GM21717 (cell line): ENCODE results near the gene SLC25A24.
"Not testable (repeated sequence)": the region's sequence is repeated elsewhere in the genome, so short reads cannot be mapped to it uniquely, and the experiment has no call there.

Source experiments
- ATAC-seq: cut with Tn5 transposase; IDR thresholded peaks from one replicate; pipeline ENCODE4 v1.9.1; 2021; ENCODE audit warnings: mild to moderate bottlenecking, moderate library complexity; ENCODE audit not compliant: unreplicated experiment

SLC25A24 gene

GRCh38 chr1:108140936-108141335 is 59.2 kb downstream of the SLC25A24 start:
- no peak for ATAC-seq

DNA sequence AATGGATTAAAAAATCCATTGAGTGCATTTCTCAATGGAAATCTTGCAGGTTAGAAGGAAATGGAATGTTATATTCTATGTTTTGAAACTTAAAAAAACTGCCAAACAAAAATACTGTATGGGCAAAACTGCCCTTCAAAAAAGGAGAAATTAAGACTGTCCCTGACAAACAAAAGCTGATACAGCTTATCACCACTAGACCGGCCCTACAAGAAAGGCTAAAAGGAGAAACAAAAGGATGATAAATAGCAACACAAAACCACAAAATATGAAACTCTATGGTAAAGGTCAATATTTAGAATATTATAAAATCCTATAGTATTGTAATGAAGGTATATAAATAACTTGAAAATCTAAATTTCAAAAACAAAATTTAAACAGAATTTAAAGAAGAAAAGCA is 60.0 kb downstream of the SLC25A24 start:
- no peak for ATAC-seq

- not testable (repeated sequence) for ATAC-seq
These were observed 60.6 kb downstream of the SLC25A24 start for GRCh38 chr1:108139555-108139954.

GRCh38 chr1:108133148-108133547 is 67.0 kb downstream of the SLC25A24 start:
- ATAC-seq = not testable (repeated sequence)

GRCh38 chr1:108132367-108132766 is 67.8 kb downstream of the SLC25A24 start:
- ATAC-seq = not testable (repeated sequence)

GRCh38 chr1:108131281-108131680 is 68.9 kb downstream of the SLC25A24 start:
- ATAC-seq = not testable (repeated sequence)

DNA sequence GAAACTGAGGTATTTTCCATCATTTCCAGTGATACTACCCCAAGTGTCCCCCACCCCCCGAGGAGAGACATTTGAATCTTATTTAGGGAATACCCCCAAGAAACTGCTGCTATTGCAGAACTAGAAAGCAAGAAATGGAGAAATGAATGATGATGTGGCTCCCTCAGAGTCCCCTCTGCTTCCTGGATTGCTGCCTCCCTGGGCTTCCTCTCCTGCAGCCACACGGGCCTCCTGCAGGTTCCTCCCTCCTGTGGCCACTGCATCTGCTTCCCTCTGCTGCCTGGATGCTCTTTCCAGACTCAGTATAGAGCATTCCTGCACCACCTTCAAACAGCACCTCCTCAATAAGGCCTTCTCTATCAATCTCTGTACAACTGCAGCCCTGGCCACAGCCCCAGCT is 69.3 kb downstream of the SLC25A24 start:
- ATAC-seq = no peak

DNA sequence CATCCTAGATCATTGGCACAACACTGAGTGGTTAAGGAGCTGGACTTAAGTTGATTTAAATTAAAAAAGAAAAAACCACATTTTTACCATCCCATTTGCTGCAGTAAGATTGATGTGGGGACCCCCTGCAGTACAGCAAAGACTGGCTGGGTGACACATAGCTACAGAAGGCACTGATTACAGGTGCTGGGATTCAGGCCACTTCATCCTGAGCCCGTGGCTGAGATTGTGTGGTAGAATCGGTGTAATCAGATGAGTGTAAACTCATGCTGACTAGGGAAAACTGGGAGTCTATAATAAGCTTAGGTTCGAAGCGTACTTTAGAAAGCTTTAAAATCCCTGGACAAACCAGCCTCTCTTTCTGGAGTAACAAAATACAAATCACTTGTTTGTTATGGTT is 70.1 kb downstream of the SLC25A24 start:
- ATAC-seq = no peak

DNA sequence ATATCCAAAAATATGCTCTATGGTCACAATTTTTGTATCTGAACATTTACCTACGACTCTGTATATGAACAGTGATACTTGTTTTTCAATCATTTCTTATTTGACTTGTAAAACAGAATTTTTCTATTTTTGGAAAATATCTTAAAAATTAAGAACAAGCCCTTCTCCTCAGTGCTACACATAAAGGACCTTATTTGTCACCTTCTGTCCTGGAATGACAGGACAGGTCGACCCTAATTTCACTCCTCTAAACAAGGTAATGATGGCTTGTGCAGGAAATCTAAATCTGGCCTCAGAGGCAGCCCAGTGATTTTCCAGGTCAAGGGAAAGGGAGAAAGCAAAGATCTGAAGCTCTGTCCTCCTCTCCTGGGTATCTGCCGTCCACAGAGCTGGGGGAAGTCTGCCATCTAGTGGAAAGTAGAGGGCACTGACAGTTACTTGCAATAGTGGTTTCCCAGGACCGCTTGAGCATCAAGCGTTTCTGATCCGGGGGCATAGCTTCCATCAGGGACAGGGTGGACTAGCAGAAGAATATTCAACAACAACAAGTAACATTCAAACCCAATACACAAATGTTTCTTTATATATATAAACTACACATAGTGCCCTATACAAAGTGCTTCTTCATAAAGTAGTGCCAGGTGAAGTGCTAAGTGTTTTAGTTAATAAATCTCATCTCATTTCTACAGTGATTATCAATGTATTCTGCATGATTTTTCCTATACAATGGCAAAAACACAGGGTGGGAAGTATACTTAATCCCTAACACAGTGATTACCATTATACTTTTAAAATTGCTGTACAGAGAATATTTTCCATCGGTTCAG is 74.6 kb downstream of the SLC25A24 start:
- ATAC-seq = peak; percentile 93

GRCh38 chr1:108124622-108125311 is 75.4 kb downstream of the SLC25A24 start:
- no peak for ATAC-seq

- no peak for ATAC-seq
These were observed 76.1 kb downstream of the SLC25A24 start for GRCh38 chr1:108124023-108124422.

- no peak for ATAC-seq
These were observed 78.6 kb downstream of the SLC25A24 start for GRCh38 chr1:108121358-108122143.

DNA sequence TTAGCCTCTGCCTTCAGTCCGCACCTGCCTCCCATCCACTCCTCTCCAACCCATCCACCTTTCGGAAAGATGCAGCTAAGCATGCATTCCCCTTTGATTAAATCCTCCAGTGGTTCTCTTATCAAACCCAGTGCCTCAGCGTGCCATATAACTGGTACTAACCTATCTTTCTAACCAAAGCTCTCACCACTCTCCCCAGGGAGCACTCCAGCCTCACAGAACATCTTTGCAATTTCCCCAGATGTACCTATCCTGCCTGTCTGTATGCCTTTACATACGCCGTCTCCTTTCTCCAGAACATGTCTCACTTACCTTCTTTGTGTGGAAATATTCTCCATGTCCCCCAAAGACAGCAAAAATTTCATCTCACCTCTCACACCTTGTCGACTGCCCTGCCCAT is 80.0 kb downstream of the SLC25A24 start:
- ATAC-seq = no peak

DNA sequence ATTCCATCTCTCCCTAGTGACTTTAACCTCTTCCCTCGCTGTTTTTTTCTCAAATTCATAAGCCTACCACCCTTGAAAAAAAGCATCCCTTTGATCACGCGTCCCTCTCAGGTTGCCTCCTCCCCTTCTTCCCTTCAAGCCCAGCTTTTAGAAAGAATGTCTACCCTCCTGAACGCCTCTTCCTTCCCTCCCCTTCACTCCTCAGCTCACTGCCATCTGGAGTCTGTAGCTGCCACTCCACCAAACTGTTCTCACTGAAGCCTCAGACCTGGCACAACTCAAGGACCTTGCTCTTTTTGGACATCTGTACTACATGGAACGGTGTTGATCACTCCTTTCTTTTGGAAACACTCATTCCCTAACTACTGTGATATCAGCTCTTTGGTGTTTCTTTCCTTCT is 80.6 kb downstream of the SLC25A24 start:
- ATAC-seq = no peak

DNA sequence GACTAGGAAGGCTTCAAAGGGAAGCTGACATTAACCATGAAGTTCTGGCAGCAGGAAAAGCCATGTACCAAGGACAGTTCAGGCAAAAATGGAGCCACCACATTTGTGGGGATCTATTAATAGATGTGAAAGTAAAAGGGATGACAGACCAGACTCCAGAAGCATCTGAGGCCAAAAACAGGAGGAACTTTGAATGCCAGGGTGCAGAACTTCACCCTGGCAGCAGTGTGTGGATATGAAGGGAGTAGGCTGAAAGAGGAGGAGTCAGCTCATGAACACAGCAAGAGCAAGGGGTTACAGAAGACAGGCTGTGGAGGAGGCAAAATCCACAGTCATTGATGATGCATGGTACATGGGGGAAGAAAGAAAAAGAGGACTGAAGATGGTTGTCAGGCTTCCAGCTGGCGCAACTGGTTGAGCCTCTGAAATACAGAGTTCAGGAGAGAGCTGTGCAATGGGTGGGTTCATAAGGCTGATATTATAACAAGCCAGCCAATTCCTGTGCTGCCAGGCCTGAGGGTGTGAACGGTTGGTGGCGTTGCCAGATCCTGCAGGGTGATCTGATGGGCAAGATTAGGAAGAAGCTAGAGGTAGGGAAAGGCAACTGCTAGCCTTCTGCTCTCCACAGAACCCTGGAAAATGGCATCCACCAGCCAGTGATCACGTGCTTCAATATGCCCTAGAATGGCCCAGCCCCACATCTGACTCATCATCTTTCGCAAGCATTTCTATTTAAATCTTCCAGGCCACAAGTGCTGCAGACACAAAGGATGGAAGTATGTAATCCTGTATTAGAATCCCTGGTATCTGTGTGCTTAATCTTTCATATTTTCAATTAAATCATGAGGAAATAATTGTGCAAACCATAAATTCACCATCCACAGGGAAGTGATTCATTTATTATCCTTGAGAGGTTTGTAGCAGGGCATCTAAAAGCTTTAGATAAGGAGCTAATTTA is 81.9 kb downstream of the SLC25A24 start:
- ATAC-seq = no peak

DNA sequence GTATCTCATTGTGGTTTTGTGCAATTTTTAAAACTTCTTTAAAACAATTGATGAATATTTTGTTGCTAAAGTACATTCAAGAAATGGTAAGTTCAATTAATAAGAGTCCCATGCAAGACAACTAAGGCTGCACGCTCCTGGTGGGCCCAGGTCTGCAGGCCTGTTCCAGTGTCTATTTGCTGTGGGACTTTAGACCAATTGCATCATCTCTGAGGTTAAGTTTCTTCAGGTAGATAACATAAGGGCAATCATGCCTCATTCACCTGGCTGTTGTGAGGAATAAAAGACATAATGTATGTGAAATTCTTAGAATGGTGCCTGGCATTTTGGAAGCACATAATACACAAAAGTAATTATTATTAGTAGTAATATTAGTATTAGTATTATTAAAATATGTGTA is 82.9 kb downstream of the SLC25A24 start:
- no peak for ATAC-seq

DNA sequence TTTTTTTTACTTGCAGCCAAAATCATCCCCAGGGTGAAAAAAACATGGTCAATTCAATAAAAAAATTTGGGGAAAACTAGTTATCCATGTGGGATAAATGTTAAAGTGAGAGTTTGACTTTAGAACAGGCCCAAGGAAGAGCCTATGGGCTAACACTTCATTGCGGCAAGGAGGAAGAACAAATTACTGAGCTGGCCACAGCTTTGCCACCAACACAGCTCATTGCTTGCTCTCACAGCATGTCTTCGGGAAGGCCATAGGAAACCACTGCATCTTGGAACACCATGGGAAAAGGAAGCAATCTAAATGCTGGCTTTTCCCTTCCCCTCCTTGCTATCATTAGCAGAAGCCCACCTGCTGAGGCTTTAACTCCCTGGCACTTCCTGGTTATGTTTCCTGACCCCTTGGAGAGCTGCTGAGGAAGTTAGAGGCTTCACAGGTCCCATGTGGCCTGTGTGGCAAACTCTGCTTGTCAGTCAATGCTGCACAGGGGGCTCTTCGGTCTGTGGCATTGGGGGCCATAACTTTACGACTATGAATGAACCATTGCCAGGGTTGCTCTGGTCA is 86.0 kb downstream of the SLC25A24 start:
- no peak for ATAC-seq

DNA sequence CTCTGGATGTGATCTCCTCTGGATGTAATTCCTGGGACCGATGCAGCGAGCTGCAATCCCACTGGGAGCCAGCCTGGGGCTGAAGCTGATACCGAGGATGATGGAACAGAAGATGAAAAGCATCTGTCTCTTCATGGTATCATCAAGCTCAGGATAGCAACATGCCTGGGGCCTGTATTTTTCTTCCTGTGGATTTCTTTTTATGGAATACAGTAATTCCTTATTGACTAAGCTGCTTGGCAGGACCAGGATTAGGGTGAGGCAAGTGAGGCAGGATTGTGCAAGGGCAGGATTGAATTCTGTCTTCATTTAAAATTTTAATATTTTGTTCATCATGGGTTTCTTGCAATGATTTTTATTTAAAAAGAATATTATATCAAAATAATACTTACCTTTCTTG is 86.6 kb downstream of the SLC25A24 start:
- ATAC-seq = no peak

DNA sequence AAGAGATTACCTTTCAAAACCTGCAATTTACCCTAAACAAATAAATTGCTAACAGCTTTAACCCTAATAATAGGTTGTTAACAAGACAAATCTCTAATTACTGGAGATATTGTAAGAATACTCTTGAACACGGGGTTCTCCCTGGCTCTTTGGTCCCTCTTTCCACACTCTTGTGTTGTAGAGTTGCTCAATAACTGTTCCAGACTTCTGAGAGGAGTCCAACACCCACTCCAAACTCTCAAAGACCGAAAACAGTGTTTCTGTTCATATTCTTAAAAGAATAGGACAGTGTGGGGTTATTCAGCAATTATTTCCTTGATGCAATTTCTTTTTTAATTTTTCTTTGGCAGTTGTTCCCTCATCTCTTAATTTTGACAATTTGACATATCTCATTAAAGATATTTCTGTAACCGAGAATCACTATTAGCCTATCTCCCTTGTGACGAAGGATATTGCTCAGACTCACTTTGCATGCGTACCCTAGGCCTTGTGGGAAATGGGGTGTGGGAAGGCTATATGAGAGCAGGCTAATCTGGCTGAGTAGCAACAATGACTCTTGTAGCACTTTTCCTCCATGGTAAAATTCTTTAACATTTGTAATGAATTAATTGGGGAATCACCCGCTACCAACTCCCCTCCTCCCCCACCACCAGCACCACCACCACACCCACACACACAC is 90.7 kb downstream of the SLC25A24 start:
- no peak for ATAC-seq
